ENCODE data around the gene GDNF.

GDNF gene

DNA sequence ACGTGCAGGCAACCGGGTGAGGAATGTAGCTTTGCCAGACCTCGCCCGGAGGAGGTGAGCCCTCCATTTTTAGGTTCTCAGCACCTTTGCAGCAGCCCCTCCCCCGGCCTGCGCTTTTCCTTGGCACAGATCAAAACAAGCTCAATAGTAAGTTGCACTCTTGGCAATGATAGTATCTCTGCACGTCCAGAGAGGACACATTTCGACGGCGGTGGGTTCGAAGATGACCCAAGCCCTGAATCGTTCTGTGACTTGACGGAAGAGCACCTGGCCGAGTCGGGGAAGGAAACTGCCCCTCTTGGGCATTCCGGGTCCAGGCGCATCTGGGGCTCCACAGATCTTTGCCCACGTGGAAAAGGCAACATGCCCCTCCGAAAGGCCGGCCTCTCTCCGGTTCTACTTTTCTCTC lies 904 bp downstream of the GDNF start:
- Mint-ChIP-seq H3K4me3 (peak overlapping the region; percentile 94), H3K27me3 (ENCODE audit: low read depth, poor library complexity) (peaks cover 50% of the 10 kb centered on the region), H3K9me3 (no peaks in the 10 kb centered on the region), H3K27ac (peak overlapping the region; percentile 85), H3K36me3 (ENCODE audit: low read depth) (peaks cover 3% of the 10 kb centered on the region), H3K4me1 (peaks cover 76% of the 10 kb centered on the region)
- no peak for TF ChIP-seq CTCF (IDR thresholded peaks at IDR 0.05)
- DNase-seq, result peak; percentile 24

DNA sequence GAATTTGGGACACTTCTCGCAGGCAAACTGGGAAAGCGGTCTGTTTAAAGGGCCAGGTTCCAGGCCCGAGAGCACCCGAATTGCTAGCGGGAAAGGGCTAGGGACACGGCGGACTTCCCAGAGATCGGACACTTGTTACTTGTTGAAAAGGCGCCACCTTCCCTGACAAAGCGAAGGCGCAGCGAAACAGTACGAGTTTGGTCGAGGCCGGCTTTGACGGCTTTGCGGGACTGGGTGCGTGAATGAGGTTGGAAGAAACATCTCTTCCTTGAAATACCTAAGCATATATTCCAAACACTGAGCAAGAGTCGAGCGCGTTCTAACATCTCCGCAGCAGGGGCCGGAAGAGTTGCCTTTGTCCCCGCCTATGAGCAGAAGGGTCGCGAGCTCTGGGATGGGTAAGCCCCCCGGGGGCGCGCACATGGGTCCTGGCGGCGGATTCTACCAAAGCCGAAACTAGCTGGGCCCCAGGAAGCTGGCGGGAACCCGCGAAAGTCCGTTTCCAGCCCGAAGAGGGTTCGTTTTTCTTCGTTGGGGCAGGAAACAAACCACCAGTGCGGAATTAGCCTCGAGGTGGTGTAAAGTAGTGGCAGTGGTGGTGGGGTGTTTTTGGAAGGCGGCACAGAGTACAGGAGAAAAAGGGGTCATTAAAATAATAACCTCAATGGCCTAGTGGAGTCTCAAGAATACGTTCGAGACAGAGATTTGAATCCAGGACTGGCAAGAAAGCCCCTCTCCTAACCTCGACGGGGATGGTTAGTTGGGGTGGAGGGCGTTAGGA lies 1.5 kb downstream of the GDNF start:
- peak overlapping the region; percentile 95 for H3K27ac Mint-ChIP-seq
- no peak for TF ChIP-seq CTCF (IDR thresholded peaks at IDR 0.05)
- DNase-seq, result peak; percentile 36
- H3K4me3 Mint-ChIP-seq, result peak overlapping the region; percentile 94
- peaks cover 76% of the 10 kb centered on the region for H3K4me1 Mint-ChIP-seq
- H3K9me3 Mint-ChIP-seq, result no peaks in the 10 kb centered on the region
- H3K36me3 Mint-ChIP-seq (ENCODE audit: low read depth), result peaks cover 9% of the 10 kb centered on the region
- peaks cover 56% of the 10 kb centered on the region for H3K27me3 Mint-ChIP-seq (ENCODE audit: low read depth, poor library complexity)

GRCh38 chr5:37837414-37838032 lies 2.3 kb downstream of the GDNF start:
- Mint-ChIP-seq H3K9me3 (no peaks in the 10 kb centered on the region), H3K4me3 (peak overlapping the region; percentile 94), H3K27ac (peak overlapping the region; percentile 95), H3K27me3 (ENCODE audit: low read depth, poor library complexity) (peaks cover 64% of the 10 kb centered on the region), H3K4me1 (peaks cover 76% of the 10 kb centered on the region), H3K36me3 (ENCODE audit: low read depth) (peaks cover 17% of the 10 kb centered on the region)
- DNase-seq, result peak; percentile 88
- peak; percentile 83 for TF ChIP-seq CTCF (IDR thresholded peaks at IDR 0.05)

DNA sequence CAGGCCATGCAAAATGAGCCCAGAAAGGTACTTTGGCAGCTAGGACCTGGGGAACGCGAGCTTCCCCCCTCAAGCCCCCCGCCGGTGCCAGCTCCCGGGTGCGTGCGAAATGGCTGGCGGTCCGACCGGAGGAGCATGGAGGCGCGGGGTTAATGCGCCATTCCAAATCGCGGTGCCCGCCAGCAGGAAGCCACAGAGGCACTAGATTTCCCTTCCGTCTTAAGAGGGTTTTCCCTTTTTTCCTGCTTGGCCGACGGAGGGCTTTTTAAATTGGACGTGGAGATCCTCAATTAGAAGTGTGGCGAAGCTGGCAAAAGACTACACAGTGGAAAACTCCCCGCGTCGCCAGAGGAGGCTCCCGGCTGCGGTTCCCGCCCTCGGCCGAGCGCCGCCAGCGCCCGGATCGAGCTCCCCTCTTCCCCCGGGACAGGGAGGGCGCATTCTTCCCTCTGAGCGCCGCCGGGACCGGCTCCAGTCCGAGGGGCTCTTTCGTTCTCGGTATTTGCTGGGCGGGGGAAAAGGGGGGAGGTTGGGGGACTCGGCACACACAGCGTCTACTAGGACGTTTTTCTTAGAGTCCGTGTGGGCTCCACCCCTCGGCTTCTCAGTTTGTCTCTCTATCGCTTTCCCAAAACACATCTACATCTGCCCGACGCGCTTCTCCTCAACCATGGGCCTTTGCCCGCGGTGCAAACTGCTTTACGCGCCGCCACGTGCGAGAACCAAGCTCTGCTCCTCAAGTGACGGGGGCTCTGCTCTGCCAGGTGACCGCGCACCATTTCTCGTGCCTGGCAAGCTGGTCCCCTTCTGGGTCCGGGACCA lies 3.0 kb downstream of the GDNF start:
- Mint-ChIP-seq H3K9me3 (no peaks in the 10 kb centered on the region), H3K27me3 (ENCODE audit: low read depth, poor library complexity) (peaks cover 68% of the 10 kb centered on the region), H3K36me3 (ENCODE audit: low read depth) (peaks cover 24% of the 10 kb centered on the region), H3K27ac (peak overlapping the region; percentile 94), H3K4me3 (peak overlapping the region; percentile 94), H3K4me1 (peaks cover 74% of the 10 kb centered on the region)
- peak; percentile 59 for DNase-seq
- no peak for TF ChIP-seq CTCF (IDR thresholded peaks at IDR 0.05)

DNA sequence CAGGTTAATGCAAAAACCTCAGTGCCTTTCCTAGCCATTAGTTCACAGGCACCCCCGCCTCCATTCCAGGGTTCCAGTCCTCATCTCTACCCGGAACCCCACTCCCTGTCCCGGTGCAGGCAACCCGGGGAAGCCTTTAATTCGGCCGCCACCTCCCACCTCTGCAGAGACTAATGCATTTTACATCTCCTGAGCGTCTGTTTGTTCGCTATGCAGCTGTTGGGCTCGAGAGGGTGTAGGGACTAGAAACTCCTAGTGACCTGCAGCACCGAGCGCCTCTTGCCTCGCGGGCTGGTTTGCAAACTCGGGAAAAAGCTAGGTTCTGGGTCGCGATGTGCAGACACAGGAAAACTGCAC lies 3.6 kb downstream of the GDNF start:
- Mint-ChIP-seq H3K36me3 (ENCODE audit: low read depth) (peaks cover 30% of the 10 kb centered on the region), H3K4me1 (peaks cover 73% of the 10 kb centered on the region), H3K27me3 (ENCODE audit: low read depth, poor library complexity) (peaks cover 71% of the 10 kb centered on the region), H3K4me3 (peak overlapping the region; percentile 94), H3K27ac (no peak overlapping the region), H3K9me3 (no peaks in the 10 kb centered on the region)
- no peak for TF ChIP-seq CTCF (IDR thresholded peaks at IDR 0.05)
- no peak for DNase-seq

All from nephron progenitor cell (in vitro differentiated cells).